GM19043 (cell line): ENCODE data around the gene FAM24A.
A peak's percentile ranks its signal among the peaks of the same experiment; 100 is the strongest.
"Not testable (repeated sequence)": the region's sequence is repeated elsewhere in the genome, so short reads cannot be mapped to it uniquely, and the experiment has no call there.

ENCODE experiments used
- ATAC-seq: cut with Tn5 transposase; IDR thresholded peaks from one replicate; pipeline ENCODE4 v1.9.1; 2021; ENCODE audit warnings: low read depth; ENCODE audit not compliant: unreplicated experiment

Gene FAM24A, protein sequence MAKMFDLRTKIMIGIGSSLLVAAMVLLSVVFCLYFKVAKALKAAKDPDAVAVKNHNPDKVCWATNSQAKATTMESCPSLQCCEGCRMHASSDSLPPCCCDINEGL

DNA sequence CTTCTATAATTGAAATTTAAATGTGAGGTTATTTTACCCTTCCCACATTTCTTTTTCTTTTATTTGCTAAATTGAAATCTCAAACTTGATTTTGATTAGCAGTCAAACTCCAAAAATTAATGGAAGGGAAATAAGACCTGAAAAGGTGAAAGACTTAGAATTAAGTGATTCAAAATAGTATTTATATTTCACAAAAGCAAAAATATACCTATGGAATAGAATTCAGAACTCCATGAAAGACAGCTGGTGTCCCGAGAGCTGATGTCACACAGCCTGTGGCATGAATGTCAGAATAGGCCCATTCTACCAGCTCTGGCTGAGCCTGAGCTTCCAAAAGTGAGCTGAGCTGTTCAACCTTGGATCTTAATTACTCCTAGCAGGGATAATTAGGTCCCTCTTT is at the start of gene FAM24A:
Gene FAM24A (plus strand): TSS at position 301 of the 400 bp plus-strand sequence. CDS start 1,025 bp downstream, outside the sequence.
- ATAC-seq: no peak

DNA sequence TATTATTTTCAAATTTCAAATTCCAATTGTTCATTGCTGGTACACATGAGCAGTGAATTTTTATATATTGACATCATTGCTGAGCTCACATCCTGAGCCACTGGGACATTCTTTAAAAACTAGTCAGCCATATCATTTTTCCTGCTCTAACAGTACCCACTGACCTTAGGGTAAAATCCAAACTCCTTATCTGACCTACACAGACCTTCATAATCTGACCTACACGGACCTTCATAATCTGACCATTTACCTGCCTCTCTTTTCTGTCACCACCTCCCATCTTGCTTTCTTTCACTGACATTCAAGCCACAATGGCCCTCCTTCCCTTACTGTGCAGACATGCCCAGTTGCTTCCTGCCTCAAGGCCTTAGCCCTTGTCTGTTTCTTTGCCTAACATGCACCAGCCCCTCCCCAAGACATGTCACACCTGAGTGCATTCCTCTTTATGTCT is 48.7 kb upstream of the FAM24A start:
- ATAC-seq: no peak

DNA sequence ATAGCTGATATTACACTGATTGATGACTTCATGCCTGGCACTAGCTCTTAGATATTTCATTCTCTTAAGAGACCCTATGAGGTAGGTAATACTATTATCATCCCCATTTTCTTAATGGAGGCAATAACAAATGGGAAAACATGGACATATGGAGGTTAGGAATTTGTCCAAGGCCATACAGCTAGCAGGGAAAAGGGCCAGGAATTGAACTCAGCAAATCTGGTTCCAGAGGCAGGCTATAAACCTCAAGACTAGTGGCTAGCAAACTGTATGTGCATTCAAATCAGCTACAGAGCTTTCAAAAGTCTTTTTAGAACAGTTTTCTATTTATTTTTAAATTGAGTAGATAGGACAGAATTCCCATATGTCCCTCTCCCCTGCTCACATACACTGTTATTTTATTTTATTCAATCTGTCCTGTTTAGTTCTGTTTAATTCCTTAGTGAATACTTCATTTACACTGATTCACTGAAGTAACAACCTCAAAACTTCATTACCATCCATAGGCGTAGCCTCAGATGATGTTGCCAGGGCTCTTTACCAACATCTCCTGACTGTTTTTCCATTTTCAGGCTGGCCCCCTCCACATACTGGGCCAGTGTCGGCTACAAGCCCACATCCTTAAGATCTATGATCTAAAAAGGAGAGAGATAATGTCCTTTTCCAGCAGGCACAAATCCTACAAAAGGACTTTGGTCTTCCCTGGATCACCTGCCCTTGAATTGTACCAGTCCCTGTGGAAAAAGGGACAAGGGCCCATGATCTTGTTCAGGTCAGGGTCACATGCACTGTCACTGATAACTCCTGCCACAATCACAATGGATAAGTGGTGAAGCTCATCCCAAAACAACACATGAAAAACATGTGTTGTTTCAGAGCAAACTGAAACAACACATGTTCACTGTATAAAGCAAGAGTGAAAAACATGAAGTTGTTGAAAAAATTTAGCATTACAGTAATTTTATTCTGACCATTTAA is 46.9 kb upstream of the FAM24A start:
- ATAC-seq: no peak

DNA sequence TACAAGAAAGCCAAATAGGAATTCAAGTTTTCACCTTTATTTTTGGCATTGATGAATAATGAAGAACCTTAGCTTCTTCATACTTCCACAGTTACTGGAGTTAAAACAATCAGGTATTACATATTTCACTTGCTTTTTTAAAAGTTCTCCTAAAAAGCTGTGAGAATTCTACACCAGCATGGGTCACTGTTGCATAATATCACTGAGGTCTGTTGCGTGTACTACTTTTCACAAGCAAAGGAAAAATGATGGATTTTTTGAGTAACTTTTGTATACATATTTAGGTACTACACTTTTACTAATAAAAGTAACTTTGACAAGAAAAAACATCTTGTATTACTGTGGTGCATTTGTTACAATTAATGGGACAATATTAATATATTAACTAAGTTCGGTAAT is 46.2 kb upstream of the FAM24A start:
- no peak for ATAC-seq

DNA sequence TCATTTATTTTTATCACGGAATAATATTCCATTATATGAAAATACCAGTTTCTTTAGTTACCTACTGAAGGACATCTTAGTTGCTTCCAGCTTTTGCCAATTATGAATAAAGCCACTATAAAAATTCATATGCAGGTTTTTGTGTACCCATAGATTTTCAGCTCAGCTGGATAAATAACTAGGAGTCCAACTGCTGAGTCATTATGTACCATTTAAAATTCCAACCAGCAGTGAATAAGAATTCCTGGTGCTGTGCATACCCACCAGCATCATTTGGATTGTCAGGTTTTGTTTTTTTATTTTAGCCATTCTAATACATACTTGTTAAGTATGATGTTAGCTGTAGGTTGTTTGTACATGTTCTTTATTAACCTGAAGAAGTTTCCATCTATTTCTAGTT is 45.5 kb upstream of the FAM24A start:
- no peak for ATAC-seq

DNA sequence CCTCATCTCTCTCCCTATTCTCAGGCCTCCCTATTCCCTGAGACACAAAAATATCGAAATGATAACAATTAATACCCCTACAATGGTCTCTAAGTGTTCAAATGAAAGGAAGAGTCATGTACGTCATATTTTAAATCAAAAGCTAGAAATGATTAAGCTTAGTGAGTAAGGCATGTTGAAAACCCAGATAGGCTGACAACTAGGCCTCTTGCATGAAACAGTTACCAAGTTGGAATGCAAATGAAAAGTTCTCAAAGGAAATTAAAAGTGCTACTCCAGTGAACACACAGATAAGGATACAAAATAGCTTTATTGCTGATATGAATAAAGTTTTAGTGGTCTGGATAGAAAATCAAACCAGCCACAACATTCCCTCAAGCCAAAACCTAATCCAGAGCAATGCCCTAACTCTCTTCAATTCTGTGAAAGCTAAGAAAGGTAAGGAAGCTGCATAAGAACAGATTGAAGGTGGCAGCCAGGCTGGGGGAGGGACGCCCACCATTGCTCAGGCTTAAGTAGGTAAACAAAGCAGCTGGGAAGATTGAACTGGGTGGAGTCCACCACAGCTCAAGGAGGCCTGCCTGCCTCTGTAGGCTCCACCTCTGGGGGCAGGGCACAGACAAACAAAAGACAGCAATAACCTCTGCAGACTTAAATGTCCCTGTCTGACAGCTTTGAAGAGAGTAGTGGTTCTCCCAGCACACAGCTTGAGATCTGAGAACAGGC is 43.5 kb upstream of the FAM24A start:
- ATAC-seq: not testable (repeated sequence)

DNA sequence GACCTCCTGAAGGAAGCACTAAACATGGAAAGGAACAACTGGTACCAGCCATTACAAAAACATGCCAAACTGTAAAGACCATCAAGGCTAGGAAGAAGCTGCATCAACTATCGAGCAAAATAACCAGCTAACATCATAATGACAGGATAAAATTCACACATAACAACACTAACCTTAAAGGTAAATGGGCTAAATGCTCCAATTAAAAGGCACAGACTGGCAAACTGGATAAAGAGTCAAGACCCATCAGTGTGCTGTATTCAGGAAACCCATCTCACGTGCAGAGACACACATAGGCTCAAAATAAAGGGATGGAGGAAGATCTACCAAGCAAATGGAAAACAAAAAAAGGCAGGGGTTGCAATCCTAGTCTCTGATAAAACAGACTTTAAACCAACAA is 41.6 kb upstream of the FAM24A start:
- ATAC-seq: not testable (repeated sequence)

DNA sequence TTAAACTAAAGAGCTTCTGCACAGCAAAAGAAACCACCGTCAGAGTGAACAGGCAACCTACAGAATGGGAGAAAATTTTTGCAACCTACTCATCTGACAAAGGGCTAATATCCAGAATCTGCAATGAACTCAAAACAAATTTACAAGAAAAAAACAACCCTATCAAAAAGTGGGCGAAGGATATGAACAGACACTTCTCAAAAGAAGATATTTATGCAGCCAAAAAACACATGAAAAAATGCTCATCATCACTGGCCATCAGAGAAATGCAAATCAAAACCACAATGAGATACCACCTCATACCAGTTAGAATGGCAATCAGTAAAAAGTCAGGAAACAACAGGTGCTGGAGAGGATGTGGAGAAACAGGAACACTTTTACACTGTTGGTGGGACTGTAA is 38.5 kb upstream of the FAM24A start:
- not testable (repeated sequence) for ATAC-seq

DNA sequence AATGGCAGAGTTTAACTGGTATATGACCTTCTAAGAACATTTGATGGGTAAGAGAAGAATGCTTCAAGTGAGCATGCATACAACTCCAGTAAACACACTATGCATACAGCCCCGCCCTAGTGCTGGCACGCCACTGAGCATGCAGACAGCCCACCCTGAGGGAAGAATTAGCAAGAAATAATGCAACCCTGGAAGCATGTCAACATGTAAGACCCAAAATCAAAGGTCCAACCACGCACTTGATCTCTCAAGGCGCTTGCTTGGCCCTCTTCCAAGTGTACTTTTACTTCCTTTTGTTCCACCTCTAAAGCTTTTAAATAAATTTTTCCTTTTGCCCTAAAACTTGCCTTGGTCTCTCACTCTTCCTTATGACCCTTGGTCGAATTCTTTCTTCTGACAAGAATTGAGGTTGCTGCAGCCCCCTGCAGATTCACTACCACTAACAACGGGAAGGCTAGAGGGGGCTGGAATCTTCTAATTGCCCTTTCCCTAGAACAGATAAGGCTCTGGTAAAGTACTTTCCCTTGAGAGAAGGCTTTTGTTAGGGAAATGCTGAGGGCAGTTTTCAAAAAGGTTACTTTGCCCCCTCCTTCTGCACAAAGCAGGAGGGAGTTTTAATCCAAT is 34.5 kb upstream of the FAM24A start:
- no peak for ATAC-seq

DNA sequence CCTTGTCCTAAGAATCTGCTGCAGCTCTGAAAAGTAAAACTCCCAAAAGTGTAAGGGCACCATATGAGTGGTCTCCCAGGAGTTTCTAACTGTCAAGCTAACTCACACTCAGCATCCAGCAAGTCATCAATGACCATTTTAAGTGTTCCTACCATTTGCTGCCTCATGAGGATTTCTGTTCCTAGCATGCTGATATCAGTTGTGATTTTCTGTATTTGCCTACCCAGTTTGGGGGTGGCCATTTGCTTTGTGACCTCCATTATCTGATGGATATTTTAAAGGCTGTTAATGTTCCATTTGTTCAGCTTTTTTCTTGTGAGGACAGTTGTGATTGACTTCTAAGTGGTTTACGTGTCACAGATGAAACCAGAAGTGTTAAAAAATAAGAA is 33.9 kb upstream of the FAM24A start:
- ATAC-seq: no peak

DNA sequence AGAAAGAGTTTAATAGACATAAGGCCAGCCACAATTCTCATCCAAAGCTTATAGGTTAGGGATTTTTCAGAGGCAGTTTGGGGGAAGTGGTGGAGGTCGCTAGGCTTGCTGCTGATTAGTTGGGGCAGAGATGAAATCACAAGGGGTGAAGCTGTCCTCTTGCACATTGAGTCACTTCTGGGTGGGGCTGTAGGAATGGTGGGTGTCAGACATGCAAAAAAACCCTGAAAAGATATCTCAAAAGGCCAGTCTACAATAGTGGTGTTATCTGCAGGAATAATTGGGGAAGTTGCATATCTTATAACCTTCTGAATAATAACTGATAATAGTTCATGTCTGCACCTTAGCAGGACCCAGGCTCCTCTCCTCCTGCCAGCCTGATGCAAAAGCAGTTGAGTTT is 33.1 kb upstream of the FAM24A start:
- no peak for ATAC-seq

DNA sequence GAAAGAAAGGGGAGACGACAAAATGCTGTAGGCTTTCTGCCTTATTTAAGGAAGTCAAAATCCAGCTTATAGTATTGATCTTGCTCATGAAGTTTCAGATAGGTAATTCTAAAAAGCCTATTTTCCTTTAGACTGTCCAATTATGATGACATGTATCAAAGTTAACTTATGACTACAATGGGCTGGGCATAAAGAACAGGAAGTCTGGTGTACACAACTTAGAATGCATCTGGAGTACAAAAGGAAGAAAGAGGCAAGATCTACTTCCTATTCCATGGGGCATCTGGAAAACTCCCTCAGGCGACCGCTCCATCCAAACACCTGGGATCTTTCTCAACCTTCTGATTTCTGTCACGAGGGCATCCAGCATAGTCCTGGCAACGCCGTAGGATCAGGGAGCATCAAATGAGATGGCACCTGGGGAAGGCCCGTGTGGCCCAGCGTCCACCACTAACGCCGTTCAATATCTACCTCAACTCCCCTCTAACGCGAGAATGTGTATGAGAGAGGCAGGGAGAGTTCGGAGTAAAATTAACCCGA is 31.5 kb upstream of the FAM24A start:
- no peak for ATAC-seq

DNA sequence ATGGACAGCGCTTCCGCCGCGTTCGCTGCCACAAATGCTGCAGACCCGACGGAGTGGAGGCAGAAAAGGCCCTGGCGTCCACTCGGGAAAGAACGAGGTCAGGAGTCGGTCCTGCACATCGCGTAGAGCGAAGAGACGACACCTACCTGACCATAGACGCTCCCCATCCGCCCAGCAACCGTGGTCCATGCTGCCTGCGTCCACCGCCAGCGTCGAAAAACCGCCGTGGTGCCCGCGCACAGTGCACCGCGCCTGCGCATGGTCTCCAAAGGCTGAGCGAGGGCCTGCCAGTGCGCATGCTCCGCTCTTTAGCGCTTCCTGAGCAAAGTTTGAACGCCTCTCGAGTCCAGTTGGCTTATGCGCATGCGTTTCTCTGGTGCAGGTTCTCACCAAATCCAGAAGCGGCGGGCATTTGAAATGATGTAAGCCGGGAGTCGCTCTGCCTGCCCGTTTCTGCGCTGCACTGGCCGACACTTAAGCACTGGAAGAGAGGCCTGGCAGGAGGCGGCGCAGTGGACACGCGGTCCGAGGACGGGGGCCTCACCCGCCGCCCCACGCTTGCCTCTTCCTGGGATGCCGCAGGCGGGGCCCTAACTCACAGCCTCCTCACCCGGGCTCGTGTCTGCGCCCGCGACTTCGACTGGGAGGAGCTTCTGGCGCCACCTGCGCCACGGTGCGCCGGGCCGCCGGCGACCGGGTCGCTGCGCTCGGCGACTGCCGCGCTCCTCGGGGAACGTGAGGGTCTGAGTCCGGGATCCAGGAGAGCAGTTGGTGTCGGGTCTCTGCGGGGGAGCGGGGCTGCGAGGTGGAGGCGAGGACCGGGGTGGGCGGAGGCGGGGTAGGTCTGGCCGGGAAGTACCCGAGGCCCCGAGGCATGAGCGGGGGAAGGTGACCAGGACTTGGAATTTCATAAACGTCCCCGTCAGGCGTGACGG is 30.8 kb upstream of the FAM24A start, which contains the start of gene FAM24B:
Gene FAM24B (minus strand): TSS at position 243 of the 935 bp plus-strand sequence. CDS start 29,066 bp downstream, outside the sequence.
- ATAC-seq: peak; percentile 69

DNA sequence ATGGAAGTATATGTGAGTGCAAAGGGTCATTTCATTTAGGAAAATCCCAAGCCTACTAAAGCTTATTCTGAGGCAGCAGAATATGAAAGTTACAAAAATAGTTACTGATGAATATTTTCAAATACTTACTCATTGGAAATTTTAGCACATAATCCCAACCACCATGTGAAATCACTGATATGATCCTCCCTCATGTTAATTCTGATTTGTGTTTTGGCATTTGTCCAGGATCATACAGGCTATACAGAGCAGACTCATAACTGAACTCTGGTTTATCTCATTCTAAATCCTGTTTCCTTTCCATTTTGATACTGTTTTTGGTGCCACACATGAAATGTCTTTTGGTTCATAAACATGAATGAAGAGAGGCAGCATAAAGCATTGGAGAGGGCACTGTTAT is 27.6 kb upstream of the FAM24A start:
- ATAC-seq: no peak

DNA sequence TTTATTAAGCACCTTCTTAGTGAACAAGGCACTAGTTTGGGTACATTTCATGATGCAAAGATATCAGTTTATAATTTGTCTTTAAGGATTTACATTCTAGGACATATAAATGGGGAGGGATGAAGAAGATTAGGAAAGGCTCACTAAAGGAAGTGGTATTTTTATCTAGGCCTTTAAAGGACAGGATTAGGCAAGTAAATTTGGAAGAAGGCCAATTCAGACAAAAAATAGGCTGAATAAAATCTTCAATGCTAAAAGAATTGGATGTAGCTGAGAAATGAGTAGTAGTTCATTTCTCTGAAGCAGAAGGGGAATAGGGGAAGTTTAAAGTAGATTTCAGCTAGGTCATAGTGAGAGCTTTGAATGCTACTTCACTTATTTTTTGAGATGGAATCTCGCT is 26.2 kb upstream of the FAM24A start:
- ATAC-seq: no peak

DNA sequence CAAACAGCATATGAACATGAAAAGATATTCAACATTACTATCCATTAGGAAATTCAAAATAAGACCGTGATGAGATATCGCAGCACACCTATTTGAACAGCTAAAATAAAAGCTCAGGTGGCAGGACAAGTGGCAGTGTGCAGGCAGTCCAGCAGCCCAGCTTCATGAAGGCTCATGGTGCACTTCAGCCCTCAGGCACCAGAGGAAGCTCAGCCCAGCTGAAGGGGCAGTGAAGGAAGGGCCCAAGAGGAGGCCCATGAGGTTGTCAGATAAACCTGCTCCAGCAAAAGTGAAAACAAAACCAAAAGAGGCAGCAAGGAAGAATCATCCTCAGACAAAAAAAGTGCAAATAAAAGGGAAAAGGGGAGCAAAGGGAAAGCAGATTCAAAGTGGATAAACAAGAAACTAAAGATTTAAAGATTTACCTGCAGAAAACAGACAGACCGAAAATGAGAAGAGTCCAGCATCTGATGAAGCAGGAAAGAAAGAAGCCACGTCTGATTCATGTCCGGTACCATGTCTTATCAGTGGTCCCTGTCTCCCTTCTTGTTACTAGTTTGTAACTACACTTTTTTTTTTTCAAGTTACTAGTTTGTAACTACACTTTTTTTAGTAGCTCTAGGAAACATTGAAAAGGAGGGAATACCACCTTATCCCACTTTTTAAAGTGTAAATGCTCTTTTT is 16.0 kb upstream of the FAM24A start:
- no peak for ATAC-seq

DNA sequence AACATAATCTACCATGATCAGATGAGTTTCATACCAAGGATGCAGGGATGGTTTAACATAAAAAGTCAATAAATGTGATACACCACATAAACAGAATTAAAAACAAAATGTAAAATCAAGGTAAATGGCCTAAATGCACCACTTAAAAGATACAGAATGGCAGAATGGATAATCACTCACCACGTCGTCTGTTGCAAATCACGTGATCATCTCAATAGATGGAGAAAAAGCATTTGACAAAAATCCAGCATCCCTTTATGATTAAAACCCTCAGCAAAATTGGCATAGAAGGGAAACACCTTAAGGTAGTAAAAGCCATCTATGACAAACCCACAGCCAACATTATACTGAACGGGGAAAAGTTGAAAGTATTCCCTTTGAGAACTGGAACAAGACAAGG is 6.5 kb upstream of the FAM24A start:
- ATAC-seq: not testable (repeated sequence)

DNA sequence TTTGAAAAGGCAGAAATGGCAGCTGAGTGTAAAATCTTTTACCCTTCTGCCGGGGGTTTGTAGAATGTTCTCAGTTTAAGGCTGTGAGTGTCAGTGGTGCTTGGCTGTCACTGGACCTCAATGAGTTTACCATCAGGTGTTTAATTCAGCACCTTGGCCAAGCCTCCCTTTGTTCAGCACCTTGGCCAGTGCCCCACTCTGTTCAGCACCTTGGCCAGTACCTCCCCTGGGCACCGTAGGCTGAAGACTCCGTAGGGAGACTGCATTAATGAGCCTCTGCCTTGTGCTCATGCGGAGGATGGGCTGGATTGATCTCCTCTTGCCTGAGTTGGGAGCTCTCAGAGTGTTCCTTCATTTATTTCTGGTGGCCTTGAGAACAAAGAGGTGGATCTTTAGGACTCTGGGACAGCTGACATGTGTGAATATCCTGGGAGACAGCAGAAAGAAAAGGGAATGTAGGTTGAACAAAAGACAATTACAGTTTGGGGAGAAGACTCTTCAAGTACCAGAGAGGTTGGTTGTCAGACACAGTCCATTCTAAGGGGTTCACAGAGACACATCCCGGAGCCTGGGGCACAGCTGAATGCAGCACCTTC is 1.6 kb downstream of the FAM24A start:
- no peak for ATAC-seq
